HK-2 (cell line): ENCODE data around the gene CLPX.
"Not testable (repeated sequence)": the region's sequence is repeated elsewhere in the genome, so short reads cannot be mapped to it uniquely, and the experiment has no call there.

Experiments used
- DNase-seq: peaks from one replicate; pipeline ENCODE4 v3.0.0-alpha.2; 2018; ENCODE audit not compliant: unreplicated experiment

Gene CLPX

DNA sequence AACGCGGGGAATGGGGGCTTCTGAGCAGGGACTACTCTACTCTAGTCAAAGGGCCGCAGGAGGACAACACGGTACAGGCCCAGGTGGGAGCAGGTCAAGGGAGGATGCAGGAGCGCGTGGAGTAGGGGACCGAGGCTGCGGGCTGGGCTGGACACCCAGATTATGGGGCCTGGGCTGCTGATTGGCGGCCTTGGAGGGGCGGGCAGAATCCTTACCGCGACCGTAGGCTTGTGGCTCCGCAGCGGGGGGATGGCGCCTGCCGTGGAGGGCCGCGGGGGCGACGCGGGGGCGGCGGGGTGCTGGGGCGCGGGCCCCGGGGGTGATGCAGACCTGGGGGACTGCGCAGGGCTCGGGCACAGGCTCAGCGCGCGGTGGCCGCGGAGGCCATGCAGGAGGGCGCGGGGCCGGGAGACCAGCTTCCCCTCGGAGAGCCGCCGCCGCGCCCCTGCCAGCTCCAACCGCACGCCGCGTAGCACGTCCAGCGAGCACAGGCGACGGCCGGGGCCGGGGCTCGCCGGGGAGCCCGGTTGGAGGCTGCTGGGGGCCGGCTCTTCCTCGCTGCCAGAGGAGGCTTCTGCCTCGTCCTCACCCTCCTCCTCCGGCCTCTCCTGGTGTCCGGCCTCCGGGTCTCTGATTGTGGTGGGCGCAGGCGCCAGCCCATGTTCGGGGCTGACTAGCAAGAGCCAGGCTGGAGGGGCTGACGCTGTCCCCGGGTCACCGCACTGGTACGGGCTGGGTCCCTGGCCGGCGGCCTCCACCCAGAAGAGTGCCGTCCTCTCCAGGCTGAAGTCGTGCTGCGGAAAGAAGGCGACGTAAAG is 83.0 kb downstream of the CLPX start:
- DNase-seq, result no peak

DNA sequence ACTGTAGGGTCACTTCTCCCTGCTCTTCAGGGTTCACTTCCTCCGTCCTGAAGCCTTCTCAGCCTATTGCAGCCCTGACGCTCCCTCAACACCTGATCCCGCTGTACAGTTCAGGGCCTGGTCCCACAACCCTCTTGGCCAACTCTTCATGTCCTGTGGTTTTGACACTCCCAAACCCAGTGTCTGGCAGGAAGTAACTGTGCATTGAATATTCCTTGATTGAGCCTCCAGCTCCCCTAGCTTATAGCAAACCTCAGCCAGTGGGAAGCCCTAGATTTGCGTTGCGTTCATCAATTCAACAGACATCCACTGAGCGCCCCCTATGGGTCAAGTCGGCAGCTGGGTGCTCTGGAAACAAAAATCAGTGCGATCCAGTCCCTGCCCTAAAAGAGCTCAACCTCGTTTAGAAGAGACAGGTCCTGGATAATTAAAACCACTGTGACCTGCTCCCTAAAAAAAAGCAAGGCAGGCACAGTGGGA is 83.7 kb downstream of the CLPX start:
- DNase-seq, result no peak

DNA sequence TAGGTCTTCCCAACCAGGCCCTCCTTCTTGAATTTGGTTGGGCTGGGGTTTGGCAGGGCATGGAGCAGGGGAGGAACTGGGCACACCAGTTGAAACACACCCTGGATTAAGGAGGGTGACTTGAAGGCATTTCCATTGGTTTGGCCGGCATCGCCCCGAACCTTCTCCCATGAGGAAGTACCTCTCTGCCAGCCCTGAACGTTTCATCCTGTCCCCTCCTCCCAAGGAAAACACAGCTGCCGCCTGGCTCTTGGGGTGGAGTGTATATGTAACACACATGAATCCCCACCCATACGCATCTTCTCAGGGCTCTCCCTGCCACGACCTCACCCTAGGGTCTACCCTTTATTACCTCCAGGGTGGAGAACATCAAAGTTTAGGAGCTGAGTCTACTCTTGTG is 84.7 kb downstream of the CLPX start:
- no peak for DNase-seq

DNA sequence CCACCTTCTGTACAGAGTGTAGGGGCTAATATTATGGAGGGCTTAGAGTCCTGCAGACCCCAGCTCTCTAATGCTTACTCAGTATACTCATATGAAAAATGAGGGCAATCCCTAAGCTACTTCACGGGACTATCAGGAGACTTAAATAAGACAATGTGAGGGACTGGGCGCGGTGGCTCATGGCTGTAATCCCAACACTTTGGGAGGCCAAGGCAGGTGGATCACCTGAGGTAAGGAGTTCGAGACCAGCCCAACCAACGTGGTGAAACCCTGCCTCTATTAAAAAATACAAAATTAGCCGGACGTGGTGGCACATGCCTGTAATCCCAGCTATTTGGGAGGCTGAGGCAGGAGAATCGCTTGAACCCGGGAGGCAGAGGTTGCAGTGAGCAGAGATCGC is 85.3 kb downstream of the CLPX start:
- DNase-seq, result not testable (repeated sequence)

DNA sequence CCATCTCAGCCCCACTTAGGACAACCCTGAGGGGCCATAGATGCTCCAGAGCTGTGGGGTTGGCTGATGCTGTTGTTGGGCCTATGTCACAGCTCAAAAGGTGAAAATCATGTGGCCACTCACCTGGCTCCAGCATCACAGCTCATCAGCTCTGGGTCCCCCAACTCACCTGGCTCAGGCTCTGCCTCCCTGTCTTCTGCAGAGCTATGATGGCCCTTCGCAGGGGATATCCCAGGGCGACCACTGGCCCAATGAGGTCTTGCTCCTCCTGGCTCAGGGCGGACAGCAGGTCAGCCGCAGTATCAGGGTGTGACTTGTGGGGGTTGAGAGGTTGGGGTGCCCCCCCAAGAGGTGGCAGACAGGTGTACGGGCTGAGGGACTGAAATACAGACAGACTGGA is 85.8 kb downstream of the CLPX start:
- no peak for DNase-seq
